Suprapubic skin (tissue), 4 donors: Measurements from ENCODE around the gene GPR156. TPM values are rescaled to one million over a fixed set of nuclear protein-coding genes. Genes with fewer than 3 reads are reported as not detected.

Experiments used
- DNase-seq, 2 donors: peaks; one replicate each; pipeline ENCODE4 v3.0.0-alpha.2; 2019; ENCODE audit warnings: low spot score in 2 of 2
- H3K27ac ChIP-seq: fragments of 200-600 bp; sonication (generic); one replicate; pipeline ENCODE4 v1.5.1; 2019
- H3K27me3 ChIP-seq: fragments of 200-600 bp; sonication (generic); one replicate; pipeline ENCODE4 v1.5.1; 2019
- H3K36me3 ChIP-seq: fragments of 200-600 bp; sonication (generic); one replicate; pipeline ENCODE4 v1.5.1; 2019
- H3K4me1 ChIP-seq: fragments of 200-600 bp; sonication (generic); one replicate; pipeline ENCODE4 v1.5.1; 2019
- H3K4me3 ChIP-seq: fragments of 200-600 bp; sonication (generic); one replicate; pipeline ENCODE4 v1.5.1; 2019; ENCODE audit warnings: mild to moderate bottlenecking
- H3K9me3 ChIP-seq: fragments of 200-600 bp; sonication (generic); one replicate; pipeline ENCODE4 v1.5.1; 2019
- CTCF ChIP-seq, 2 donors: fragments of 200-600 bp in 1 of 2; fragments of 450-650 bp in 1 of 2; sonication (generic) in 1 of 2; IDR thresholded peaks; one replicate each; pipeline ENCODE4 v1.5.1; 2016 to 2019; ENCODE audit warnings: antibody characterized with exemption in 2 of 2, mild to moderate bottlenecking in 1 of 2, moderate library complexity in 1 of 2
- EP300 ChIP-seq: sonication (generic); formaldehyde crosslinking; IDR thresholded peaks from one replicate; pipeline ENCODE4 v1.6.1; 2017; ENCODE audit warnings: antibody characterized with exemption
- POLR2A ChIP-seq, 2 donors: fragments of 450-650 bp; IDR thresholded peaks; one replicate each; pipeline ENCODE4 v1.6.1; 2017; ENCODE audit warnings: antibody characterized with exemption in 2 of 2, mild to moderate bottlenecking in 2 of 2, moderate library complexity in 2 of 2
- POLR2AphosphoS5 ChIP-seq, 3 donors: sonication (generic); formaldehyde crosslinking; IDR thresholded peaks; one replicate each; pipeline ENCODE4 v1.6.1; 2017; ENCODE audit warnings: antibody characterized with exemption in 3 of 3
- whole genome bisulfite sequencing: methylation state at CpG from one replicate; pipeline ENCODE4 v1.1.5; 2018; 5-methylcytosine and 5-hydroxymethylcytosine counted together
- total RNA-seq, 4 donors: library from RNA; depleted of rRNA; stranded (reverse); fragments of >200 nt; gene quantifications; one replicate each; pipeline ENCODE4 v1.1.0, GENCODE V29; 2016

GPR156 gene
- total RNA-seq, 4 donors from 2014 or later, result 0.29 to 0.72 (median 0.30) TPM; not detected in 1

GRCh38 chr3:120163026-120163425 lies 122.0 kb downstream of the GPR156 start:
- TF ChIP-seq POLR2A (IDR thresholded peaks at IDR 0.05) (no peak), CTCF (IDR thresholded peaks at IDR 0.05) (no peak), EP300 (no peak), POLR2AphosphoS5 (IDR thresholded peaks at IDR 0.05) (no peak)
- Histone ChIP-seq H3K36me3 (no peaks in the 10 kb centered on the region), H3K4me3 (no peak overlapping the region), H3K27me3 (no peaks in the 10 kb centered on the region), H3K9me3 (no peaks in the 10 kb centered on the region), H3K27ac (no peak overlapping the region), H3K4me1 (peaks cover 13% of the 10 kb centered on the region)
- DNase-seq, result no peak
- WGBS, result 92% methylated on average over 4 of the region's 4 CpGs

DNA sequence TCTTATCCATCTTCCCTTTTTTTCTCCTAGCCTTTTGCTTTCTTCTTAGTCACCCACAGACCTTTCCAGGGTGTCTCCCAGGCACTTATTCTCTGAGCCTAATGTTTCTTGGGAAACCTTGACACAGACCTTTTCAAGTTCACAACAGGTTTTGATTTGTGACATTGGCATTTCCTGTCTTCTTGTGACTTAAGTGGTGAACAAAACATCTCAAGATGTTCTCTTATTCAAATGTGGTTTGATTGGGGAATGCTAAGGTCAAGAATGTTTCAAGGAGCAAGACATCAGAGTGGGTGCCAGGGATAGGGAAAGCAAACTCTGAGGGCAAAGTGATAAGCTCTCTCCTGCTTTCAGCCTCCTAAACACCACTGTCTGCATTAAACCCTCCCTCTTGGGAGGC lies 122.6 kb downstream of the GPR156 start:
- H3K9me3 ChIP-seq, result no peaks in the 10 kb centered on the region
- no peak overlapping the region for H3K4me3 ChIP-seq
- TF ChIP-seq CTCF (IDR thresholded peaks at IDR 0.05), result no peak
- TF ChIP-seq EP300, result no peak
- TF ChIP-seq POLR2AphosphoS5 (IDR thresholded peaks at IDR 0.05), result no peak
- TF ChIP-seq POLR2A (IDR thresholded peaks at IDR 0.05), result no peak
- DNase-seq, result no peak
- H3K4me1 ChIP-seq, result peaks cover 13% of the 10 kb centered on the region
- H3K36me3 ChIP-seq, result no peaks in the 10 kb centered on the region
- H3K27ac ChIP-seq, result no peak overlapping the region
- H3K27me3 ChIP-seq, result no peaks in the 10 kb centered on the region

GRCh38 chr3:120161902-120162301 lies 123.1 kb downstream of the GPR156 start:
- H3K36me3 ChIP-seq, result no peaks in the 10 kb centered on the region
- 87% methylated on average over 3 of the region's 3 CpGs for WGBS
- H3K9me3 ChIP-seq, result no peaks in the 10 kb centered on the region
- no peaks in the 10 kb centered on the region for H3K27me3 ChIP-seq
- no peak overlapping the region for H3K4me3 ChIP-seq
- no peak overlapping the region for H3K27ac ChIP-seq
- TF ChIP-seq EP300, result no peak
- TF ChIP-seq CTCF (IDR thresholded peaks at IDR 0.05), result no peak
- TF ChIP-seq POLR2A (IDR thresholded peaks at IDR 0.05), result no peak
- TF ChIP-seq POLR2AphosphoS5 (IDR thresholded peaks at IDR 0.05), result no peak
- no peak for DNase-seq
- H3K4me1 ChIP-seq, result peaks cover 13% of the 10 kb centered on the region

- no peak for TF ChIP-seq CTCF (IDR thresholded peaks at IDR 0.05)
- TF ChIP-seq POLR2AphosphoS5 (IDR thresholded peaks at IDR 0.05), result peak in 2 of 3 donors; percentile 91 to 98
- no peak for TF ChIP-seq EP300
- no peak for TF ChIP-seq POLR2A (IDR thresholded peaks at IDR 0.05)
- Histone ChIP-seq H3K4me1 (peaks cover 13% of the 10 kb centered on the region), H3K27me3 (no peaks in the 10 kb centered on the region), H3K27ac (peak overlapping the region; percentile 44), H3K4me3 (no peak overlapping the region), H3K36me3 (no peaks in the 10 kb centered on the region), H3K9me3 (peaks cover 2% of the 10 kb centered on the region)
- 27% methylated on average over 1 of the region's 1 CpG for WGBS
- peak; percentile 84 to 89 for DNase-seq
These were observed 125.0 kb downstream of the GPR156 start for GRCh38 chr3:120160050-120160449.

- no peak for TF ChIP-seq CTCF (IDR thresholded peaks at IDR 0.05)
- TF ChIP-seq EP300, result no peak
- no peak for TF ChIP-seq POLR2AphosphoS5 (IDR thresholded peaks at IDR 0.05)
- TF ChIP-seq POLR2A (IDR thresholded peaks at IDR 0.05), result no peak
- DNase-seq, result no peak
- no peaks in the 10 kb centered on the region for H3K36me3 ChIP-seq
- no peak overlapping the region for H3K4me3 ChIP-seq
- no peak overlapping the region for H3K27ac ChIP-seq
- 96% methylated on average over 5 of the region's 5 CpGs for WGBS
- no peaks in the 10 kb centered on the region for H3K27me3 ChIP-seq
- peaks cover 16% of the 10 kb centered on the region for H3K4me1 ChIP-seq
- H3K9me3 ChIP-seq, result peaks cover 7% of the 10 kb centered on the region
These were observed 127.3 kb downstream of the GPR156 start for GRCh38 chr3:120157681-120158080.
